ENCODE data around the gene CARD6. TPM values are rescaled to one million over a fixed set of nuclear protein-coding genes. Genes with fewer than 3 reads are reported as not detected.
"Not testable (repeated sequence)": the region's sequence is repeated elsewhere in the genome, so short reads cannot be mapped to it uniquely, and the experiment has no call there.

The CARD6 gene
- total RNA-seq, 1 experiment from 2014 or later, result 0.49 TPM

GRCh38 chr5:40853632-40854192, 12.5 kb downstream of the CARD6 start:
- BruUV-seq (replicated peaks), result no TSS peak
- in situ Hi-C loops (cut with HindIII; ENCODE audit: low pct_unique_long_range_greater_than_20kb, low sequenced_read_pairs) (no loop called here), intact Hi-C loops (cut with micrococcal nuclease; ENCODE audit: unreplicated experiment) (no loop called here)
- no peak for TF ChIP-seq SIN3A (IDR thresholded peaks at IDR 0.05; ENCODE audit: borderline replicate concordance, insufficient read depth, low read depth, low read length)
- TF ChIP-seq TCF7L2 (IDR thresholded peaks at IDR 0.05; ENCODE audit: low read depth, low read length), result no peak
- TF ChIP-seq REST (IDR thresholded peaks at IDR 0.05; ENCODE audit: insufficient read depth in 1 of 2, low read depth in 2 of 2, low read length in 1 of 2), result no peak
- no peak for TF ChIP-seq CTCF (IDR thresholded peaks at IDR 0.05)
- TF ChIP-seq POLR2AphosphoS5 (IDR thresholded peaks at IDR 0.05; ENCODE audit: low read depth, low read length), result no peak
- H3K4me1 ChIP-seq (ENCODE audit: control insufficient read depth, insufficient read depth, low read length), result no peaks in the 10 kb centered on the region
- no peaks in the 10 kb centered on the region for H3K9me3 ChIP-seq (ENCODE audit: control insufficient read depth, insufficient read depth, low read depth, low read length)
- ChIA-PET CTCF (no interaction called here), POLR2A (no interaction called here)
- DNase-seq (ENCODE audit: low read depth, low spot score), result no peak
- H3K27me3 ChIP-seq (ENCODE audit: control insufficient read depth, insufficient read depth, low read length), result no peaks in the 10 kb centered on the region
- no peaks in the 10 kb centered on the region for H3K36me3 ChIP-seq (ENCODE audit: control insufficient read depth, insufficient read depth, low read length)
- ATAC-seq, result no peak
- no peak overlapping the region for H3K4me3 ChIP-seq (ENCODE audit: low read depth in 2 of 2, low read length in 2 of 2)
- H3K27ac ChIP-seq (ENCODE audit: low read length), result no peak overlapping the region

- BruUV-seq (replicated peaks), result no TSS peak
- intact Hi-C loops (cut with micrococcal nuclease; ENCODE audit: unreplicated experiment), result no loop called here
- ATAC-seq (no peak), DNase-seq (ENCODE audit: low read depth, low spot score) (no peak)
- ChIA-PET POLR2A (no interaction called here), CTCF (no interaction called here)
- in situ Hi-C loops (cut with HindIII; ENCODE audit: low pct_unique_long_range_greater_than_20kb, low sequenced_read_pairs), result no loop called here
- Histone ChIP-seq H3K36me3 (ENCODE audit: control insufficient read depth, insufficient read depth, low read length) (no peaks in the 10 kb centered on the region), H3K27ac (ENCODE audit: low read length) (no peak overlapping the region), H3K4me3 (ENCODE audit: low read depth in 2 of 2, low read length in 2 of 2) (no peak overlapping the region), H3K9me3 (ENCODE audit: control insufficient read depth, insufficient read depth, low read depth, low read length) (no peaks in the 10 kb centered on the region), H3K27me3 (ENCODE audit: control insufficient read depth, insufficient read depth, low read length) (no peaks in the 10 kb centered on the region), H3K4me1 (ENCODE audit: control insufficient read depth, insufficient read depth, low read length) (no peaks in the 10 kb centered on the region)
- no peak for TF ChIP-seq REST (IDR thresholded peaks at IDR 0.05; ENCODE audit: insufficient read depth in 1 of 2, low read depth in 2 of 2, low read length in 1 of 2)
- no peak for TF ChIP-seq CTCF (IDR thresholded peaks at IDR 0.05)
- TF ChIP-seq POLR2AphosphoS5 (IDR thresholded peaks at IDR 0.05; ENCODE audit: low read depth, low read length), result no peak
- TF ChIP-seq TCF7L2 (IDR thresholded peaks at IDR 0.05; ENCODE audit: low read depth, low read length), result no peak
- TF ChIP-seq SIN3A (IDR thresholded peaks at IDR 0.05; ENCODE audit: borderline replicate concordance, insufficient read depth, low read depth, low read length), result no peak
Observed at GRCh38 chr5:40860711-40861110, 19.5 kb downstream of the CARD6 start.

GRCh38 chr5:40865004-40865403, 23.8 kb downstream of the CARD6 start:
- H3K4me1 ChIP-seq (ENCODE audit: control insufficient read depth, insufficient read depth, low read length); DNase-seq (ENCODE audit: low read depth, low spot score); intact Hi-C loops (cut with micrococcal nuclease; ENCODE audit: unreplicated experiment); POLR2A ChIA-PET; H3K27me3 ChIP-seq (ENCODE audit: control insufficient read depth, insufficient read depth, low read length); in situ Hi-C loops (cut with HindIII; ENCODE audit: low pct_unique_long_range_greater_than_20kb, low sequenced_read_pairs); H3K4me3 ChIP-seq (ENCODE audit: low read depth in 2 of 2, low read length in 2 of 2); H3K36me3 ChIP-seq (ENCODE audit: control insufficient read depth, insufficient read depth, low read length); BruUV-seq (replicated peaks); H3K9me3 ChIP-seq (ENCODE audit: control insufficient read depth, insufficient read depth, low read depth, low read length); CTCF ChIA-PET; H3K27ac ChIP-seq (ENCODE audit: low read length); ATAC-seq: not testable (repeated sequence)

Data from Panc1 (cell line).